GM23248 (cell line): ENCODE results near the gene TNFRSF21. TPM values are rescaled to one million over a fixed set of nuclear protein-coding genes. Genes with fewer than 3 reads are reported as not detected.

Experiments used
- DNase-seq: peaks from one replicate; pipeline ENCODE4 v3.0.0-alpha.2; 2015
- H2AFZ ChIP-seq: fragments of 200-600 bp; sonication (generic); 2 replicates; pipeline ENCODE4 v1.6.1; 2016; ENCODE audit warnings: antibody characterized with exemption
- H3F3A ChIP-seq: fragments of 200-600 bp; sonication (generic); 2 replicates; pipeline ENCODE4 v1.6.1; 2016; ENCODE audit warnings: mild to moderate bottlenecking, antibody characterized with exemption, mixed run types; ENCODE audit not compliant: insufficient read depth
- H3K27ac ChIP-seq: fragments of 200-600 bp; sonication (generic); 2 replicates; pipeline ENCODE4 v1.5.1; 2016; ENCODE audit warnings: mild to moderate bottlenecking
- H3K27me3 ChIP-seq: fragments of 200-600 bp; sonication (generic); replicated peaks from 2 replicates; pipeline ENCODE4 v1.6.1; 2016; ENCODE audit warnings: mild to moderate bottlenecking; ENCODE audit not compliant: insufficient read depth
- H3K36me3 ChIP-seq: fragments of 200-600 bp; sonication (generic); 2 replicates; pipeline ENCODE4 v1.6.1; 2016; ENCODE audit warnings: low read depth, mild to moderate bottlenecking
- H3K4me1 ChIP-seq: fragments of 200-600 bp; sonication (generic); 2 replicates; pipeline ENCODE4 v1.6.1; 2016; ENCODE audit warnings: mild to moderate bottlenecking; ENCODE audit not compliant: insufficient read depth
- H3K4me2 ChIP-seq: fragments of 200-600 bp; sonication (generic); one replicate; pipeline ENCODE4 v1.6.1; 2016; ENCODE audit warnings: mild to moderate bottlenecking; ENCODE audit not compliant: unreplicated experiment
- H3K4me3 ChIP-seq: fragments of 200-600 bp; sonication (generic); 2 replicates; pipeline ENCODE4 v1.5.1; 2016; ENCODE audit warnings: mild to moderate bottlenecking
- H3K79me2 ChIP-seq: fragments of 200-600 bp; sonication (generic); 2 replicates; pipeline ENCODE4 v1.6.1; 2016; ENCODE audit warnings: mild to moderate bottlenecking; ENCODE audit not compliant: insufficient read depth
- H3K9ac ChIP-seq: fragments of 200-600 bp; sonication (generic); 2 replicates; pipeline ENCODE4 v1.6.1; 2016; ENCODE audit warnings: mild to moderate bottlenecking
- H3K9me2 ChIP-seq: fragments of 200-600 bp; sonication (generic); 2 replicates; pipeline ENCODE4 v1.6.1; 2016; ENCODE audit warnings: mixed run types, mild to moderate bottlenecking, moderate library complexity; ENCODE audit not compliant: insufficient read depth
- H3K9me3 ChIP-seq: fragments of 200-600 bp; sonication (generic); one replicate; pipeline ENCODE4 v1.6.1; 2017; ENCODE audit warnings: low read depth
- H4K20me1 ChIP-seq: fragments of 200-600 bp; sonication (generic); 2 replicates; pipeline ENCODE4 v1.6.0; 2016; ENCODE audit not compliant: insufficient read depth
- EZH2 ChIP-seq: fragments of 200-600 bp; sonication (generic); IDR thresholded peaks from 2 replicates; pipeline ENCODE4 v1.6.1; 2018; ENCODE audit warnings: antibody characterized with exemption, mild to moderate bottlenecking; ENCODE audit not compliant: insufficient read depth, poor library complexity, severe bottlenecking
- EZH2phosphoT487 ChIP-seq: fragments of 200-600 bp; sonication (generic); IDR thresholded peaks from 2 replicates; pipeline ENCODE4 v1.6.1; 2018; ENCODE audit warnings: antibody characterized with exemption, moderate library complexity, mild to moderate bottlenecking, low read depth; ENCODE audit not compliant: insufficient read depth
- WGBS, 2 experiments: methylation state at CpG; one replicate each; pipeline ENCODE4 v1.1.6; 2015 to 2017; ENCODE audit warnings: low lambda C conversion rate in 2 of 2, low coverage in 1 of 2; ENCODE audit errors: missing lambda C conversion rate in 2 of 2; 5-methylcytosine and 5-hydroxymethylcytosine counted together
- in situ Hi-C: fragments of 300-500 bp; cut with MboI; formaldehyde crosslinking; loops from 2 replicates; pipeline ENCODE4 v1.15.0; 2020
- polyA plus RNA-seq: library from polyadenylated mRNA; unstranded; fragments of >200 nt; fragmentation: Nextera tagmentation; extraction: Ambion mirVana; gene quantifications from 2 replicates; pipeline ENCODE4 v1.2.1, GENCODE V29; 2016
- total RNA-seq: library from RNA; depleted of rRNA; stranded (reverse); fragments of >200 nt; shearing (Covaris generic); gene quantifications from 2 replicates; pipeline ENCODE4 v1.2.3, GENCODE V29; 2014

The TNFRSF21 gene
- total and polyA plus RNA-seq, 2 experiments from 2014 or later, result 3.9 to 8.4 TPM

DNA sequence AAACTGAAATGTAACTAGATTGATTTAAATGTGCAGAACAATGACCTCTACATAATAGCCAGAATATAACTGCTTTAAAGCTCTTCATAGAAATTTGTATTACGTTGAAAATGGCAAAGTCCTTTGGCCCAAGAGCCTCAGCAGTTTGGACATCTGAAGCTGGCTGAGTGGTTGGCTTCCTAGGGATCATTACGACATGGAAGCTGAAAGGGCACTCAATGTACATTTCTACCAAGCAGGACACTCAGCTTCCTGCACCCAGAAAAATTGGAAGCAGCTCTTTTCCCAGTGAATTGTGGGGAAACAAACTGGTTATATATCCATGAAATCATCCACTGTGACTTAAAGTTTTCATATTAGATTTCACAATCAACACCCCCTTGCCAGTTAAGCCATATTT, 40.2 kb upstream of the TNFRSF21 start:
- in situ Hi-C loops, result no loop called here
- no peaks in the 10 kb centered on the region for H4K20me1 ChIP-seq
- H2AFZ ChIP-seq, result no peak overlapping the region
- H3K4me3 ChIP-seq, result no peak overlapping the region
- TF ChIP-seq EZH2phosphoT487 (no peak), EZH2 (no peak)
- no peak overlapping the region for H3K9ac ChIP-seq
- no peaks in the 10 kb centered on the region for H3K4me1 ChIP-seq
- no peaks in the 10 kb centered on the region for H3K36me3 ChIP-seq
- H3K9me3 ChIP-seq, result no peaks in the 10 kb centered on the region
- H3K4me2 ChIP-seq, result no peak overlapping the region
- 0 to 8% methylated on average over 2 of the region's 2 CpGs for WGBS, 2 experiments
- H3K9me2 ChIP-seq, result no peaks in the 10 kb centered on the region
- no peak for DNase-seq
- no peaks in the 10 kb centered on the region for H3K79me2 ChIP-seq
- H3K27me3 ChIP-seq, result no peaks in the 10 kb centered on the region
- no peaks in the 10 kb centered on the region for H3F3A ChIP-seq
- no peak overlapping the region for H3K27ac ChIP-seq

DNA sequence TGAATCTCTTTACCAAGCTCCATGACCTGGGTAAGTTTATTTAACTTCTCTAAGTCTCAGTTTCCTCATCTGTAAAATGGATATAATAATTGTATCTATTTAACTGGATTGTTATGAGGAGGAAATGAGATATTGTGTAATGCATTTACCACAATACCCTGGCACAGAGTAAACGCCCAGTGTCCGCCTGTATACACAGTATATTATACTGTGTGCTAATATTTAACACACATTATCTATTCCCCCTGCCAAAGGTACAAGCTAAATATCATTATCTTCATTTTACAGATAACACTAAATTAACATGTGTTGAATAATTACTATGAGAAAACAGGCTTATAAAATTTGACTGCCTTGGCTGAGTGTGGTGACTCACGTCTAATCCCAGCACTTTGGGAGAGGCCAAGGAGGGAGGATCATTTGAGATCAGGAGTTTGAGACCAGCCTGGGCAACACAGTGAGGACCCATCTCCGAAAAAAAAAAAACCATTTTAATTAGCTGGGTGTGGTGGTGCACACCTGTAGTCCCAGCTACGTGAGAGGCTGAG, 38.7 kb upstream of the TNFRSF21 start:
- H3F3A ChIP-seq, result no peaks in the 10 kb centered on the region
- H3K4me2 ChIP-seq, result no peak overlapping the region
- no peaks in the 10 kb centered on the region for H3K4me1 ChIP-seq
- no peak for TF ChIP-seq EZH2
- no peak for TF ChIP-seq EZH2phosphoT487
- WGBS, 2 experiments, result 25% methylated on average over 5 of the region's 5 CpGs
- H3K36me3 ChIP-seq, result no peaks in the 10 kb centered on the region
- no peak overlapping the region for H3K9ac ChIP-seq
- no peak overlapping the region for H3K4me3 ChIP-seq
- H3K9me3 ChIP-seq, result no peaks in the 10 kb centered on the region
- H3K9me2 ChIP-seq, result no peaks in the 10 kb centered on the region
- H3K27ac ChIP-seq, result no peak overlapping the region
- in situ Hi-C loops, result no loop called here
- no peaks in the 10 kb centered on the region for H3K27me3 ChIP-seq
- no peak for DNase-seq
- no peaks in the 10 kb centered on the region for H4K20me1 ChIP-seq
- H2AFZ ChIP-seq, result no peak overlapping the region
- H3K79me2 ChIP-seq, result no peaks in the 10 kb centered on the region

DNA sequence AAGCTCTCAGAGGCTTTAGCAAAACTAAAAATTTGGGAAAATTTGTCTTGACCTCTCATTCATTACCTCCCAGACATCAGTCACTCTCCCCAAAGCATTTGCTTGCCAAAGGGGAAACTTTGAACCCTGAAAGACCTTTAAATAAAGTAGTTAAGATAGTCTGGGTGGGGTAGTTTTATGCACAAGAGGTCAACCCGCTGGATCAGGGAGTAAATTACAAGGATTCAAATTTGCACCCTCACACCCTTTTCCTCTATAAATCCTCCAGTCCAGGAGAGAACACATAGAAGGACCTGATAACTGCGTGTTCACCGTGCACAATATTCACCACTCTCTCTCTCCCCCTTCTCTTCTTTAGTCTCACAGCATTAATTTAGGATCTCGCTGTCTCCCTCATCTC, 36.1 kb upstream of the TNFRSF21 start:
- Histone ChIP-seq H3K9me3 (no peaks in the 10 kb centered on the region), H3K27me3 (no peaks in the 10 kb centered on the region), H3K4me3 (no peak overlapping the region), H3K79me2 (no peaks in the 10 kb centered on the region), H3K4me1 (no peaks in the 10 kb centered on the region), H2AFZ (no peak overlapping the region), H4K20me1 (no peaks in the 10 kb centered on the region), H3F3A (no peaks in the 10 kb centered on the region), H3K27ac (no peak overlapping the region), H3K9ac (no peak overlapping the region), H3K36me3 (no peaks in the 10 kb centered on the region), H3K9me2 (no peaks in the 10 kb centered on the region), H3K4me2 (no peak overlapping the region)
- DNase-seq, result no peak
- in situ Hi-C loops, result no loop called here
- WGBS, 2 experiments, result 36 to 37% methylated on average over 4 of the region's 4 CpGs
- no peak for TF ChIP-seq EZH2phosphoT487
- TF ChIP-seq EZH2, result no peak

DNA sequence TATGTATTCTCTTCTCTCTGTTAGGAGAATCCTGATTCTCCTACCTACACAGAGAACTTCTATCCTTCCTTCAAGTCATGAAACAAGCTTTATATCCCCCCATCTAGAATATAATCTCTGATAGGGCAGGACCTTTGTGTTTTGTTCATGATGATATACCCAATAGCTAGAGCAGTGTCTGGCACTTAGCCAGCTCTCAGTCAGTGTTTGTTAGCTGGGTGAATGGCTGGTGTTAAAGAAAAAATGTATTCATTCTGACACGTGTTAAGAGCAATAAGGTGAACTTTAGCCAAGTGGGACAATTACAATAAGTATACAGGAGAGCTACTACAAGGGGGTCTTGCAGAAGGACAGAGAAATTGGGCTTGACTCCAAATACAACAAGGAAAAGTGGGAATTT, 34.3 kb upstream of the TNFRSF21 start:
- Histone ChIP-seq H3K27ac (no peak overlapping the region), H3F3A (no peaks in the 10 kb centered on the region), H3K4me3 (no peak overlapping the region), H3K36me3 (no peaks in the 10 kb centered on the region), H3K4me2 (no peak overlapping the region), H3K9me3 (no peaks in the 10 kb centered on the region), H2AFZ (no peak overlapping the region), H3K4me1 (no peaks in the 10 kb centered on the region), H3K27me3 (no peaks in the 10 kb centered on the region), H3K9me2 (no peaks in the 10 kb centered on the region), H3K9ac (no peak overlapping the region), H3K79me2 (no peaks in the 10 kb centered on the region), H4K20me1 (no peaks in the 10 kb centered on the region)
- no peak for DNase-seq
- TF ChIP-seq EZH2phosphoT487, result no peak
- no peak for TF ChIP-seq EZH2
- in situ Hi-C loops, result no loop called here
- WGBS, 2 experiments, result 0% methylated on average over 1 of the region's 1 CpG

DNA sequence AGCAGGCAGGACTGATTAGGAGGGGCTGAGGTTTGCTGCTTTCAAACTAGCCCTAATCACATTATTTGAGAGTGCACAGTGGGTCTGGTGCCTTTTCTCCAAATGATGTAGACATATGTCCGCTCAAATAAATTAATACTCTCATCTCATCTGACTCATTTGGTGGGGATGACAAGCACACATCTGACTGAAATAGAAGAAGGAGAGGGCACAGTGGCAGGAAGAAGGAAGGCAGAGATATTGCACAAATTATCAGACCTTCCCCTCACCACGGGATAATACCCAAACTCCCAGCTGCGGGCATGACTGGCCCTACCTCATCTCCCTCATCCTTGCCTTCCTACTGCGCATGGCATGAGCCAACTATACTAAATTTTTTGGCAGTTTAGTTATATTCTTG, 33.9 kb upstream of the TNFRSF21 start:
- H3K9ac ChIP-seq, result no peak overlapping the region
- 13 to 14% methylated on average over 4 of the region's 4 CpGs for WGBS, 2 experiments

More for the DNA sequence above, 33.9 kb upstream of the TNFRSF21 start:
- in situ Hi-C loops, result no loop called here
- Histone ChIP-seq H2AFZ (no peak overlapping the region), H3K36me3 (no peaks in the 10 kb centered on the region), H3K9me2 (no peaks in the 10 kb centered on the region), H3K27me3 (no peaks in the 10 kb centered on the region), H4K20me1 (no peaks in the 10 kb centered on the region), H3K4me2 (no peak overlapping the region), H3K27ac (no peak overlapping the region), H3K79me2 (no peaks in the 10 kb centered on the region), H3K4me3 (no peak overlapping the region), H3K9me3 (no peaks in the 10 kb centered on the region), H3K4me1 (no peaks in the 10 kb centered on the region), H3F3A (no peaks in the 10 kb centered on the region)
- no peak for TF ChIP-seq EZH2
- no peak for TF ChIP-seq EZH2phosphoT487
- no peak for DNase-seq
